ENCODE results near the gene NOTCH2.

The NOTCH2 gene

DNA sequence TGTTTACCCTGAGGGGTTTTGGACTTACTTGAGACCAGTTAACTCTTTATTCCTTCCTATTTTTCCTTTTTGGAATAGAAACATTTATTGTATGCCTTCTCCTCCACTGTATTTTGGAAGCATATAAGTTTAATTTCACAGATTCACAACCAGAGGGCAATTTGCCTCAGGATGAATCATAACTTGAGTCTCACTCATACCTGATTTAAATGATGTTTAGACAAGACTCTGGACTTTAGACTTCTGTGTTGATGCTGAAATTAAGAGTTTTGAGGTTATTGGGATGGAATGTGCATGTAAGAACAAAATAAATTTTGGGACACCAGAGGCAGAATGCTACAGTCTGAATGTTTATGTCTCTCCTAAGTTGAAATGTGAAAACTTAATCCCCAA is 166.0 kb downstream of the NOTCH2 start:
- no peak for DNase-seq (ENCODE audit: low spot score)

DNA sequence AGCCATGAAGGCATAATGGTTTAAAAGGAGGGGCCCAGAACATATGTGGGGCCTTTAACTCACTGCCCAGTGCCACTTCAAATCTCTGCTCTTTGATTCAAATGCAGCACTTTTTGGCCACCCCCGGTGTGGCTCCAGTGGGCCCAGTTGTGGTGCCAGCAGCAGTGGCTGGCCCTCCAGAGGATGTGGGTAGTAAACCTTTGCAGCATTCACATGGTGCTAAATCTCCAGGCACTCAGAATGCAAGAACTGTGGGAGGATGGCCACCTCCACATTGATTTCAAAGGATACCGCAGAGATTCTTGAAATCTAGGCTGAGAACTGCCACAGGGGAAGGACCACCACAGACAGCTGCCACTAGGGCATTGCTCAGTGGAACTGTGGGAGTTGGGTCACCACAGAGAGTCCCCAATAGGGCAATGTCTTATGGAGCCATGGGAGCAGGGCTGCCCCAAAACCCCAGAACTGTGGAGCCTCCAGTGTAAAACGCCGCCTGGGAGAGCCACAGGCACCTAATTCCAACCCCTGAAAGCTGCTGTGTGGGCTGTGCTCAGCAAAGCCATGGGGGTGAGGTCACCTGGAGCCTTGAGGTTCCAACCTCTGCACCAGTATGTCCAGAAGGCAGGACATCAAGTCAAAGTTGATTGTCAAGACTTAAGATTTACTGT is 166.6 kb downstream of the NOTCH2 start:
- no peak for DNase-seq (ENCODE audit: low spot score)

DNA sequence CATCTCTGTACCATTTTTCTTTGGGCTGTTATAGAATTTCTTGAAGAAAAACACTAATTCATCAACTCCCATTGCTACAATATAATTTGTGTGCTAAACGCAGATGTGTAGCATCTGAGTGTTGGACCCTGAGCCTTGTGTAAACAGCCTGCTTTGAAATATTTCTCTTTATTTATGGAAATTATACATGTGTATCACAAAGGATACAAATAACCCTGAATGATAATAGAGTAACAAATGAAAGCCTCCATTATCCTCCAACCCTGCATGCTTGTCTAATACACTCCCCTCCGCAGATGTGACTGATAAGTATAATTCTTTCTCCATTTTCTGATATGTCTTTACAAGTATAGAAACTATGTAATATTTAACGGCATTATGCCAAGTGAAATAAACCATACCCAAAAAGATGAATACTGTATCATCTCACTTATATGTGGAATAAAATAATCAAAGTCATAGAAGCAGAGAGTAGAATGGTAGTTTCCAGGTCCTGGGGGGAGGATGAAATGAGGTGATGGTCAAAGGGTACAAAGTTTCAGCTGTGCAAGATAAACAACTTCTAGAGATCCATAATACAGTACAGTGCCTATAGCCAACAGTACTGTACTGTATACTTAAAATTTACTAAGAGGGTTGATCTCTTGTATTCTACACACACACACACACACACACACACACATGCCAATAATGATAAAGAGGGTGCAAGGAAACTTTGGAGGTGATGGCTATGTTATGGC is 170.3 kb downstream of the NOTCH2 start:
- no peak for DNase-seq (ENCODE audit: low spot score)

DNA sequence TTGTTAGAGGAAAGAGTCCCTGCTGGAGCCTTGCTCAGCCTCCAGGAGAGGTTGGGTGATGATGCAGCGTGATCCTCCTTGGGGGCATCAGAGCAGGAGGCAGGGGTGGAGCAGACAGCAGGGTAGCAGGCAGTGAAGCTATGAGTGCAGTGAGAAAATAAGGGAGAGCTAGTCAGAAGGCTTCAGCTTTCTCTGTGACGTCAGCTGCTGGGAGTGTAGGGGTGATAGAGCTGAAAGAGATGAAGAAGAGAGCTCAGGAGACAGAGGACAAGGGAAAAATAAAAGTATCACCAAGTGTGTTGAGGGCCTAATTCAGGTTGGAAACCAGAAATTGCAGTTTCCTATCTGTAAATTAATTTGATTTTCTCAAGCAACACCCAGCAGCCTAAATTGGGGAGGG is 170.9 kb downstream of the NOTCH2 start:
- no peak for DNase-seq (ENCODE audit: low spot score)

DNA sequence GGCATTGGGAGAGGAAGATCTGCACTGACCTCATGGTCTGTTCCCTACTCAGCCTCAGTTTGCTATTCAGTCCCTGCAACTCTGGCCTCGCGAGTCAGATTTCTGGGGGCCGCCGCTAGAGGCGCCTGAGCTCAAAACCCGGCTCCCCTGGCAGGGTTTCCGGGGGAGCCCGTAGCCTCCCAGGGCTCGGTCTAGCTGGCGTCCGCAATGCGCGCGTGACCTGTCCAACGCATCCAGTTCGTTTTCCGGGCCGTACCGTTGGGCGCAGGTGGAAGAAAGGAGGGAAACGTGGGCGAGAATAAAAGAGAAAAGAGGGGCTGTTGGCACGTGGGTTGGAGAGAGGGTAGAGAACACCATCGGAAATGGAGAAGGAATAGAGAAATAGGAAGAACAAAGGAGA is 173.2 kb downstream of the NOTCH2 start, which contains the start of gene ADAM30:
Gene ADAM30 (minus strand): TSS at position 213 of the 400 bp plus-strand sequence. CDS start 179 bp downstream, at position 34.
- no peak for DNase-seq (ENCODE audit: low spot score)

- no peak for DNase-seq (ENCODE audit: low spot score)
These were observed 174.4 kb downstream of the NOTCH2 start for GRCh38 chr1:119895102-119895501.

- no peak for DNase-seq (ENCODE audit: low spot score)
These were observed 175.4 kb downstream of the NOTCH2 start for GRCh38 chr1:119893827-119894700.

DNA sequence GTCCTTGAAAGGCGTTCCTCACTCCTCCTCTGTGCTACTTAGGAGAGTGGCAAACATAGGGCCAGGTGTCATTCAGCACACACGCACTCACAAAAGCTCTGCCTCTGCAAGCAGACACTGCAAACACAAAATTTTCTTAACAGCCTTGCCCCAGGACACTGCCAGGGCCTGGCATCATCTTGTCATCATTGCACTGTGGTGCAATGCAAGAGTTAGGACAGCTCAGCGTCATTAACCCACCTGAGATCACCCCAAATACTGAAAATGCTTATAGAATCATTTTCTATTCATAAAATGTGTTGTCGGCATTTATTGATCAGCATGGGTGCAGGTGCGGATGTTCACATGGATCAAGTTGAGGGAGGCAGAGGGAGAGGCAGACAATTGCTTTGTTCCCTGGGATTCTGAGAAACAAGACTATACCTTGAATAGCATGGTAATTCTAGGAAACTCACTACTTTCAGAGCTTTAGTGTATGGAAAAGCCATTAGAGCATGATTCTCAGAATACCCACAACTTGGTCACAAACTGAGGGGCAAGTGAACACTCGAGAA is 176.1 kb downstream of the NOTCH2 start:
- DNase-seq (ENCODE audit: low spot score), result no peak

DNA sequence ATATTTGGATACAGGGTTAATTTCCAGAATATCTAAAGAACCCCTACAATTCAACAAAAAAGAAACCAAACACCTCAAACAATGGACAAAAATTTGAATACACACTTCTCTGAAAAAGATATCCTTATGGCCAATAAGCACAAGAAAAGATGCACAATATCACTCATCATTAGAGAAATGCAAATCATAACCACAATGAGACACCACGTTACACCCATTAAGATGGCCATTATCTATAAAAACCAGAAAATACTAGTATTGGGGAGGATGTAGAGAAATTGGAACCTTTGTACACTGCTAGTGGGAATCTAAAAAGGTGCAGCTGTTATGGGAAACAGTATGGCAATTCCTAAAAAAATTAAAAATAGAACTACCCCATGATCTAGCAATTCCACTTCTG is 178.1 kb downstream of the NOTCH2 start:
- no peak for DNase-seq (ENCODE audit: low spot score)

GRCh38 chr1:119888476-119888875 is 181.0 kb downstream of the NOTCH2 start:
- DNase-seq (ENCODE audit: low spot score), result no peak

GRCh38 chr1:119887427-119887826 is 182.0 kb downstream of the NOTCH2 start:
- DNase-seq (ENCODE audit: low spot score), result no peak

DNA sequence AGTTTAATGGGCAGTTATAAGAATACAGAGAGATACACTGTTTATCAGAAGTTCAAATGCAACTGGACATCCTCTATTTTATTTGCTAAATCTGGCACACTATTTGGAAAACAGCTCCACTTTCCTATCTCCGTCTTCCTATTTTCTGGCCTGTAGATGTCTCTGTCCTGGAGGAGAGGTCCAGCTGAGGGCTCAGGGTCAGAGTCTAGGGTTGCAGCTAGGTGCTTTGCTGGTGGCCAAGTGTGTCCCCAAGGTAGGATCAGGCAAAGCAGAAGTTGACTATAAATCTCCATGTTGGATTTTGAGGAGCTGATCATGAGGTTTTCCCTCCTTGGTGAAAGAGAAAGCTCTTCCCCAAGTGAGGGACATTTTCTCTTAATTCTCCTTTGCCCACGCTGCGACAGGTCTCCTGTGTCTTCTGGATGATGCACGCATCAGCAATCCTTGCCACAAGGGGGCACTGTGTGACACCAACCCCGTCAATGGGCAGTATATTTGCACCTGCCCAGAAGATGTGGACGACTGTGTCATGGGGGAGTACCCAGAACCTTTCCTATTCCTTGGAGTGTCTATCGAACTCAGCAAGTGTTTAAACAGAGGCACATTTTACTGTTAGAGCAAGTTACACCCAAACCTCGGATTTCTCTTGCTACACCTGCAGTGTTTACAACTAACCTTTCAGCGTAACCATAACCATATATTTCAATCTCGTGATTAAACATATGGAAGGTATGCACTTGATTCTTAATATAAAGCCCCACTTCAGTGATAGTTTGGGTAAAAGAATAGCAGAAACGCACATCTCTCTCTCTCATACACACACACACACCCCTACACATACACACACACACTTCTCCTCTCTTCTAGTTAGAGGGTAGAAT is 183.3 kb downstream of the NOTCH2 start:
- peak; percentile 54 for DNase-seq (ENCODE audit: low spot score)

GRCh38 chr1:119884711-119885110 is 184.8 kb downstream of the NOTCH2 start:
- no peak for DNase-seq (ENCODE audit: low spot score)

DNA sequence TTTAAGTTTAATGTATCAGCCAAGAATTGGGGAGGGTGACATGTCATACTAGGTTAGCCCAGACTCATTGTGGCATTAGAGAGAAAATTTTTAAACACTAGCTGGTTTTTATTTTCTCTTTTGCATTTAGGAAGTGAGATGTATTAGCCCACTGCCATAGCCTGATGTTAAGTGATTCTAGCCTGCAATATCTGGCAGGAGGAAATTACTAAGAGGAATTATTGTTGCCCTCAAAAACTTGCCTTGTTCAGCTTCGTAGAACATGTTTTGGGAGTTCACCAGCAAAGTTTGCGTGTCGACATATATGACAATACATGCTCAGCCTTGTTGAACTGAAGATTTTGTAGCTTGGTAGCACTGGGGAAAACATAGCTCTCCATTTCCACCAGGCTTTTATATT is 185.6 kb downstream of the NOTCH2 start:
- DNase-seq (ENCODE audit: low spot score), result no peak

DNA sequence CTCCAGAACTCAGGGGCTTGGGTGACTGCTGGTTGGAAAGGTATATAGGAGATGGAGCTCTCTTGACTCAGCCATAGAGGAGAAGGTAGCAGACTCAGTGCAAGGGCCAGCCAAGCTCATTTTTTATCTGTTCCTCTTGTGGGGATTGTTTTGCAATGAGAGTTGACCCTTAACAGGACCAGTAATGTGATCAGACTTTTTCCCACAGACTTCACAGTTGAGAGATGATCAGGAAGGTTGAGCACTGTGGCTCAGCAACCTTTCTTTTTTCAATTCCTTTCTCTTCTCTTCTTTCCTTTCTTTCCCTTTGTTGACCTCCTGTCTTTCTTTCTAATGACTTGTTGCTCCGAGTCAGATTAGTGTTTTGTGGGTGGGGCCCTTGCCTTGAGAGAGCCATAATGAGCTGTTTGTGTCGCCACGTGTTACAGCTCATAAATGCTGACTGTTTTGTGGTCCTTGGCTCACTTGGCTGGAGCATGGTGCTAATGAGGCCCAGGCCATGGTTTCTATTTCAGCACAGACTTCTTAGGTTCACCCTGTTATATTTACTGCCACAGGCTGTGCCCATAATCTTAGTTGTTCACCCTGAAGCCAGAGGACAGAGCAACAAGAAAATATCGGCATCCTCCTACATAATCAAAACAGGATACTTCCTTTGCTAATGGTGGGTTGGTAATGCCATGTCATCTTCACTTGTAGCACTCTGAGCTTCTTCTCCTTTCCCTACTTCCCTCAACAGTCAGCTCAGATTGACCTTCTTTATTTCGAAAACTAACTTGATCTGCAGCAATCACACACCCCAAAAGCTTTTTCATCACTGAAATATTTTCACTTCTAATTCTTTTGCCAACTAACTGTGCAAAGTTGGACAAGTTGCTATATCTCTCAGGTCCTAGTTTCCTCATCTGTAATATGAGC is 187.1 kb downstream of the NOTCH2 start:
- DNase-seq (ENCODE audit: low spot score), result no peak

DNA sequence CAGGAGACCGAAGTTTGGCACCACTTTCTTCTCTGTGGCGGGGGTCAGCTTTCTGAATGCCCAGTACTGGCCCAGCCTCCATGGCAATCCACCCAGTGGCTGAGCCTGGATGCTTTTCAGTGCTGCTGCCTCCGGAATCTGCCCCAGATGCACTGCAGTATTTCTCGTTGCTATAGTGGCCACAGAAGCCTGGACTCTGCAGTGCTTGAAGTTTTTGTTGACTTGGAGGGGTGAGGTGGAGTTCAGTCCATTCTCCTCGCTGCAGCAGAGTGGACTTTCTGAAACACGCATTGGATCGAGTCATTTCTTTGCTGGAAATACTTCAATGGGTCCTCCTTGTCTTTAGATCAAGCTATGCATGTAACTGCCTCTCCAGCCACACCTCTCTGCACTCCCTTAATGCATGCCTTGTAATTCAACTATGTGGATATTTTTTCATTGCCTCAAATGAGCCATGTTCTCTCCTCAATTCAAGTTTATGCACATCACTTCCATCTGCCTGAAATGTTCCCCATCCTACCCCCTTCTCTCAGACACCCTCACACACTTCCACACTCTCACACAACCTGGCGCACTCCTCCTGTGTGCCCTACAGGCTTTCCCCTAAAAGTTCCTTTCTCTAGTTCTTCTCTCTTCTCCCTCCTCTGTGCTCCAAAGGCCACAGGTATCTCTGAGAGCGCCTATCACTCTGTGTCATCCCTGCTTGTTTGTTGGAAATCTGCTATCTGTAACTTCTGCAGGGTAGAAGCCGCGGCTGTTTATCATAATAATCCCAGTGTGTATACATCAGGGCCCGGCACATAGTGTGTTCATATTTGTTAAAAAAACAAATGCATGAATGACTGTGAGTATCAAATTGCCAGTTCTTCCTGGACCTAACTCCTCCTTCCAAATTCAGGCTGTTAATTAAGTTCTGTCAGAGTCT is 189.7 kb downstream of the NOTCH2 start:
- DNase-seq (ENCODE audit: low spot score), result no peak

DNA sequence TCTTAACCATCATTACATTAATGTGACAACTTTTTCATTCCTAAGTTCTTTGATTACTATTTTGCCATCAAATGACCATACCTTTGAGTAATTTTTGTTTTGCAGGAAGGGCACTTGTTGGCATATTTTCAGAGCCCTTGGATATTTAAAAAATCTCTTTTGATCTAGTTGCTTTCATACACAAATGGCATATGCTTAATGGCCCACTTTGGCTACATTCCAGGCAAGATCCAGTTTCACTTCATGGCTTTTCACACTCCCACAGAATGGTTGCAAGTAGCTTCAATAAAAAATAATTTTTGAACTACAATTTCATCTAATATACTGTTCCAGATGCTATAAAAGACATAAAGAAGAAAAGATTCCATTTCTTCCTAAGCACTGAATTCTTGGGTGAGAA is 191.3 kb downstream of the NOTCH2 start:
- no peak for DNase-seq (ENCODE audit: low spot score)

GRCh38 chr1:119874186-119874585 is 195.3 kb downstream of the NOTCH2 start:
- no peak for DNase-seq (ENCODE audit: low spot score)

Measured in AG08395 (cell line).